ENCODE results near the gene POLR3E.

POLR3E gene

DNA sequence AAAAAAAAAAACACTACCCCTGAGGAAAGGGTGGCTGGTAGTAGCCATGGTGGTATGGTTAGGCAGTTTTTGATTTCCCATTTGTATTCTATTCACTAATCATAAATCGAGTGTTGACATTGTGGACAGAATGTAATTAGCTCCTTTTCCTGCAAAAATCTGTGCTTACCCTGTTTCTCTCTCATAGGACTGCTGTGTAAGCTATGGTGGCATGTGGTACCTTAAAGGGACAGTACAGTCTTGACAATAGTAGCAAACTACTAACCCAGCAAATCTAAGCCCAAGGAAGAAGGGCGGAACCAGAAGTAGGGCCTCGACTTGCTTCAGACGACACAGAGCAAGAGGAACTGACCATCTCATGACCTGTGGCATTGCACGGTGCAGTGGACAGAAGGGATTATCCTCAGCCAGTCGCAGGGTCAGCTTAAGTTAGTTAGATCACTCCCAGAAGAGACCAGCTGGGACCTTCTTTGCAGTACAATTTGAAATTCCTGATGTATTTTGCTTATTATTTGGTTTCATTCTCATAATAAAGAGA, 36.3 kb downstream of the POLR3E start:
- DNase-seq (ENCODE audit: low read depth) = no peak
- TF ChIP-seq, protein P1, sequence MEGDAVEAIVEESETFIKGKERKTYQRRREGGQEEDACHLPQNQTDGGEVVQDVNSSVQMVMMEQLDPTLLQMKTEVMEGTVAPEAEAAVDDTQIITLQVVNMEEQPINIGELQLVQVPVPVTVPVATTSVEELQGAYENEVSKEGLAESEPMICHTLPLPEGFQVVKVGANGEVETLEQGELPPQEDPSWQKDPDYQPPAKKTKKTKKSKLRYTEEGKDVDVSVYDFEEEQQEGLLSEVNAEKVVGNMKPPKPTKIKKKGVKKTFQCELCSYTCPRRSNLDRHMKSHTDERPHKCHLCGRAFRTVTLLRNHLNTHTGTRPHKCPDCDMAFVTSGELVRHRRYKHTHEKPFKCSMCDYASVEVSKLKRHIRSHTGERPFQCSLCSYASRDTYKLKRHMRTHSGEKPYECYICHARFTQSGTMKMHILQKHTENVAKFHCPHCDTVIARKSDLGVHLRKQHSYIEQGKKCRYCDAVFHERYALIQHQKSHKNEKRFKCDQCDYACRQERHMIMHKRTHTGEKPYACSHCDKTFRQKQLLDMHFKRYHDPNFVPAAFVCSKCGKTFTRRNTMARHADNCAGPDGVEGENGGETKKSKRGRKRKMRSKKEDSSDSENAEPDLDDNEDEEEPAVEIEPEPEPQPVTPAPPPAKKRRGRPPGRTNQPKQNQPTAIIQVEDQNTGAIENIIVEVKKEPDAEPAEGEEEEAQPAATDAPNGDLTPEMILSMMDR (conservative IDR thresholded peaks at IDR 0.05; ENCODE audit: control insufficient read depth, insufficient read depth, low read depth, low read length) = no peak
- H3K4me3 ChIP-seq (ENCODE audit: control insufficient read depth, low read depth, low read length) = no peak overlapping the region

DNA sequence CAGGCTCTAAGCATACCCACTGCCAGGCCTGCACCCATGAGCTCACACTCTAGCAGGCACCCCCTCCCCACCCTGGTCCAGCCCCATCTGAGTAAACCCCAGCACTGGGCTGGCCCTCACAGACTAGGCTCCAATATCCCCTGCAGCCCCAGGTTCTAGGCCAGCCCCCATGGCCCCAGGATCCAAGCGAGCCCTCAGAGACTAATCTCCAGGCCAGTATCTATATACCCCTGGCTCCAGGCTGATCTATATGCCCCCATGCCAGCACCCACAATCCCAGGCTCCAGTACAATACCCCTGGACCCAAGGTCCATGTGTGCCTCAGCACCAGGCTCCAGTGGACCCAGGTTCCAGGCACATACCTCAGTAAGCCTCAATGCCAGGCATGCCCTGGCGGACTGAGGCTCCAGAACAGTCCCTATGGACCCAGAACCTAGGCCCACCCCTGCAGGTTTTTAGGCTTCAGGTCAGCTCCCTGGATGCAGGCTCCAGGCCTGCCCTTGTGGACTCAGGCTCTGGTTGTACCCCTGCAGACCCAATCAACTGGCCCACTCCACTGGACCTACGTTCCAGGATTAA, 38.5 kb downstream of the POLR3E start:
- TF ChIP-seq, protein P1 (conservative IDR thresholded peaks at IDR 0.05; ENCODE audit: control insufficient read depth, insufficient read depth, low read depth, low read length) = no peak
- DNase-seq (ENCODE audit: low read depth) = no peak
- no peak overlapping the region for H3K4me3 ChIP-seq (ENCODE audit: control insufficient read depth, low read depth, low read length)

DNA sequence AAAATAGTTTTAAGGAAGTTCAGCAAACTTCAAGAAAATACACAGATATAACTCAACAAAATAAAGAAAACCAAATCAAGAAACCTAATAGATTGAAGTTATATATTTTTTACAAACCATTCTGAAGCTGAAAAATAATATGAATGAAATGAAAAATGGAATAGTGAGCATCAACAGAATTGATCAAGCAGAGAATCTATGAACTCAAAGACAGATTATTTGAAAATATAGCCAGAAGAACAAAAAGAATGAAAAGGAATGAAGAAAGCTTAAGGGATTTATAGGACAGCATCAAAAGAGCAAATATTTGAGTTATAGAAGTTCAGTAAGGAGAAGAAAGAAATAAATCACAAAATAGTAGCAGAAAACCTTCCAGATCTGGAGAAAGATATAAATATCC, 39.4 kb downstream of the POLR3E start:
- no peak overlapping the region for H3K4me3 ChIP-seq (ENCODE audit: control insufficient read depth, low read depth, low read length)
- TF ChIP-seq, protein P1 (conservative IDR thresholded peaks at IDR 0.05; ENCODE audit: control insufficient read depth, insufficient read depth, low read depth, low read length) = no peak
- no peak for DNase-seq (ENCODE audit: low read depth)

DNA sequence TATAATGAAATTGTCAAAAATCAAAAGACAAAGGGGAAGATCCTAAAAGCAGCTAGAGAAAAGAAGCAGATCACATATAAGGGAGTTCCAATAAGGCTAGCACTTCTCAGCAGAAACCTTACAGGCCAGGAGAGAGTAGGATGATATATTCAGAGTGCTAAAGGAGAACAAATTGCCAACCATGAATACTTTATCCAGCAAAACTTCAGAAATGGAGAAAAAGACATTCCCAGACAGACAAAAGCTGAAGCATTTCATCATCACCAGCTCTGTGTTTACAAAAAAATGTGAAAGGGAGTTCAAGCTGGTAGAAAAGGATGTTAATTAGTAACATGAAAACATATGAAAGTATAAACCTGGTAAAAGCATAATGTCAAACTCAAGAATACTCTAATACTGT, 39.8 kb downstream of the POLR3E start:
- DNase-seq (ENCODE audit: low read depth) = no peak
- no peak overlapping the region for H3K4me3 ChIP-seq (ENCODE audit: control insufficient read depth, low read depth, low read length)
- TF ChIP-seq, protein P1 (conservative IDR thresholded peaks at IDR 0.05; ENCODE audit: control insufficient read depth, insufficient read depth, low read depth, low read length) = no peak

DNA sequence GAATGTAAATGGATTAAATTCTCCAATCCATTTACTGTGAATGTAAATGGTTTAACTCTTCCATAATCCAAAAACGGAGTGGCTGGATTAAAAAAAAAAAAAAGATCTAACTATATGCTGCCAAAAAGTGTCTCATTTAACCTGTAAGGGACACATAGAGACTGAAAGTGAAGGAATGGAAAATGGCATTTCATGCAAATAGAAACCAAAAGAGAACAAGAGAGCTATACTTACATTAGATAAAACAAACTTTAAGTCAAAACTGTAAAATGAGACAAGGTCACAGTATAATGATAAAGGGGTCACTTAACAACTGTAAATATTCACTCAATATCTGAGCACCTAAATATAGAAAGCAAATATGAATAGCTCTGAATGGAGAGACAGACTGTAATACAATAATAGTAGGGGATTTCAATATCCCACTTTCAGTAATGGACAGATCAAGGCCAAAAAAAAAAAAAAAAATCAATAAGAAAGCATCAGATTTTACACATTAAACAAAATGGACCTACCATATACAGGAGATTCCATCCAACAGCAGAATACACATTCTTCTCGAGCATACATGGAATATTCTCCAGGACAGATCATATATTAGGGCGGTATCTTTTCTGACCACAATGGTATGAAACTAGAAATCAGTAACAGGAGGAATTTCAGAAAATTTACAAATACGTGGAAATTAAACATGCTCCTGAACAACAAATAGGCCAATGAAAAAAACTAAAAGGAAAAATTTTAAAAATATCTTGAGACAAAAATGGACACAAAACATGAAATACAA, 40.8 kb downstream of the POLR3E start:
- DNase-seq (ENCODE audit: low read depth) = no peak
- no peak overlapping the region for H3K4me3 ChIP-seq (ENCODE audit: control insufficient read depth, low read depth, low read length)
- TF ChIP-seq, protein P1 (conservative IDR thresholded peaks at IDR 0.05; ENCODE audit: control insufficient read depth, insufficient read depth, low read depth, low read length) = no peak

DNA sequence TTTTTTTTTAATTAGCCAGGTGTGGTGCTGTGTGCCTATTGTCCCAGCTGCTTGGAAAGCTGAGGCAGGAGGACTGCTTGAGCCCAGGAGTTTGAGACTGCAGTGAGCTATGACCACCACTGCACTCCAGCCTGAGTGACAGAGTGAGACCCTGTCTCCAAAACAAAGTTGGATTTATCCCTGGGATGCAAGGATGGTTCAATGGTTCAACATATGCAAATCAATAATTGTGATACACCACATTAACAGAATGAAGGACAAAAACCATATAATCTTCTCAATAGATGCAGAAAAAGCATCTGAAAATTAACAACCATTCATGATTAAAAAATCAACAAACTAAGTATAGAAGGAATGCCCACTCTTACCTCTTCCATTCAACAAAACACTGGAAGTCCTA, 43.7 kb downstream of the POLR3E start:
- no peak overlapping the region for H3K4me3 ChIP-seq (ENCODE audit: control insufficient read depth, low read depth, low read length)

More for the DNA sequence above, 43.7 kb downstream of the POLR3E start:
- no peak for DNase-seq (ENCODE audit: low read depth)
- TF ChIP-seq, protein P1 (conservative IDR thresholded peaks at IDR 0.05; ENCODE audit: control insufficient read depth, insufficient read depth, low read depth, low read length) = no peak
